Esophagus squamous epithelium (tissue), 4 donors: Measurements from ENCODE around the gene UBE2U.

Experiments used
- POLR2A ChIP-seq, 4 donors: fragments of 450-650 bp; IDR thresholded peaks; one replicate each; pipeline ENCODE4 v1.6.1; 2017; ENCODE audit warnings: antibody characterized with exemption in 4 of 4, mild to moderate bottlenecking in 4 of 4, moderate library complexity in 3 of 4
- TF ChIP-seq, protein P1 (sequence below), 6 experiments: fragments of 450-650 bp in 4 of 6; fragments of 200-600 bp in 2 of 6; sonication (generic) in 2 of 6; IDR thresholded peaks; one replicate each; pipeline ENCODE4 v1.5.1; 2016 to 2019; ENCODE audit warnings: antibody characterized with exemption in 6 of 6, mild to moderate bottlenecking in 4 of 6, moderate library complexity in 4 of 6

DNA sequence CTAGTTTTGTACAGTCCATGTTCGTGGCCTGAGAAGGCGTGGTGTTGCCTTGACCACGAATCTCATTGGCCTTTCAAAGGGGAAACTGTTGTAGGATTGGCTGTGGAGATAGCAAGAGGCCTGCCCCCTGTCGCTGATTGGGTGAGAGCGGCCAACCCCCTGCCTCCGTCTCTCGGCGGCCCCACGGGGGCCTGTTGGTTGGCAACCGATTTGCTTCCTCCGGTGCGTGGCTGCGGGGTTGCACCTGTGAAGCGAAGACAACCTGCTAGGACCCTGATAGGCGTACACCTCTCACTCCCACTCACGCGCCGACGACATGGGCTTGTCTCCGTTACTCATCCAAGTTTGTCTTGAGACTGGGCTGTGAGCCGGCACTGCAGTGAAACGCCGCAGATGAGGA lies at the start of gene UBE2U:
- TF ChIP-seq, protein P1, sequence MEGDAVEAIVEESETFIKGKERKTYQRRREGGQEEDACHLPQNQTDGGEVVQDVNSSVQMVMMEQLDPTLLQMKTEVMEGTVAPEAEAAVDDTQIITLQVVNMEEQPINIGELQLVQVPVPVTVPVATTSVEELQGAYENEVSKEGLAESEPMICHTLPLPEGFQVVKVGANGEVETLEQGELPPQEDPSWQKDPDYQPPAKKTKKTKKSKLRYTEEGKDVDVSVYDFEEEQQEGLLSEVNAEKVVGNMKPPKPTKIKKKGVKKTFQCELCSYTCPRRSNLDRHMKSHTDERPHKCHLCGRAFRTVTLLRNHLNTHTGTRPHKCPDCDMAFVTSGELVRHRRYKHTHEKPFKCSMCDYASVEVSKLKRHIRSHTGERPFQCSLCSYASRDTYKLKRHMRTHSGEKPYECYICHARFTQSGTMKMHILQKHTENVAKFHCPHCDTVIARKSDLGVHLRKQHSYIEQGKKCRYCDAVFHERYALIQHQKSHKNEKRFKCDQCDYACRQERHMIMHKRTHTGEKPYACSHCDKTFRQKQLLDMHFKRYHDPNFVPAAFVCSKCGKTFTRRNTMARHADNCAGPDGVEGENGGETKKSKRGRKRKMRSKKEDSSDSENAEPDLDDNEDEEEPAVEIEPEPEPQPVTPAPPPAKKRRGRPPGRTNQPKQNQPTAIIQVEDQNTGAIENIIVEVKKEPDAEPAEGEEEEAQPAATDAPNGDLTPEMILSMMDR (IDR thresholded peaks at IDR 0.05) = no peak
- no peak for TF ChIP-seq POLR2A (IDR thresholded peaks at IDR 0.05)
